H1 (cell line): ENCODE results near the gene BABAM2. TPM values are rescaled to one million over a fixed set of nuclear protein-coding genes. Genes with fewer than 3 reads are reported as not detected.

ENCODE experiments used
- HDAC6 ChIP-seq: IDR thresholded peaks from one replicate; pipeline ENCODE4 v1.7.1; 2012; ENCODE audit warnings: low read depth, mild to moderate bottlenecking, inconsistent platforms, low read length, moderate library complexity
- JUND ChIP-seq: IDR thresholded peaks from 2 replicates; pipeline ENCODE4 v1.6.1; 2011; ENCODE audit warnings: mild to moderate bottlenecking, improper control_type of control experiment, low read length
- MAFK ChIP-seq: IDR thresholded peaks from 2 replicates; pipeline ENCODE4 v1.6.1; 2012; ENCODE audit warnings: low read depth, mild to moderate bottlenecking, improper control_type of control experiment, low read length
- SIN3A ChIP-seq, 2 experiments: IDR thresholded peaks in 1 of 2; conservative IDR thresholded peaks in 1 of 2; 2 replicates each; pipeline ENCODE4 v1.6.1; 2011 to 2012; ENCODE audit warnings: low read length in 2 of 2, improper control_type of control experiment in 1 of 2, low read depth in 1 of 2, mild to moderate bottlenecking in 1 of 2
- polyA plus RNA-seq, 7 experiments: library from polyadenylated mRNA; depleted of rRNA in 3 of 7; stranded (reverse) in 5 of 7; unstranded in 2 of 7; fragments of >200 nt in 5 of 7; fragments of 200-250 nt in 2 of 7; gene quantifications; 1 replicate in 5 of 7; 2 replicates in 1 of 7; 4 replicates in 1 of 7; pipeline versions ENCODE4 v1.2.1 to v1.2.3, GENCODE V29; 2011 to 2013; ENCODE audit warnings: missing spikeins in 2 of 7, mixed read lengths in 2 of 7
- total RNA-seq: library from RNA; stranded (reverse); fragmentation: NEBNext Ultra II Directional; extraction: Animal tissue kit (Norgen Biotek cat#: 25700); gene quantifications from 2 replicates; pipeline ENCODE4 v1.2.1, GENCODE V29; 2021

BABAM2 gene
- total and polyA plus RNA-seq, 2 of the 8 experiments (the other 6 are each of a cell fraction or from before 2014, with no cell fraction given) = 15.8 to 20.9 TPM

DNA sequence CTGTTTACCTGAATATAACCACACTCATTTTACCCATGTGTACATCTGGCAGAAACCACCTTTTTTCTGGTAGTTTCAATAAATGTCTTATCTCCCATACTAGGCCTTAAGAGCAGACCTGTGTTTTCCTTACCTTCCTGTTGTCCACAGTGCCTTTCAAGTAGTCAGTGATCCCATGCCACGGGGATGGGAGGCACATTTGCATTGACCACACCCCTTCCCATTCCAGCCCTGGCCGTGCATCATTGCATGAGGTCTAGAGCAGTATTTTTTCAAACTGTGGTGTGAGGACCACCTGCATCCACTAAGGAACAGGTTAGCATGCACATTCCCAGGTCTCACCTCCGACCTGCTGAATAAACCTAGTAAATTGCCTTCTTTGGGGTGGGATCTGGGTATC, 337.0 kb downstream of the BABAM2 start (continued):
- TF ChIP-seq SIN3A (conservative IDR thresholded peaks at IDR 0.05 in 1 of 2, IDR thresholded peaks at IDR 0.05 in 1 of 2; ENCODE audit: low read depth in 1 of 2, low read length in 2 of 2) (no peak), JUND (no peak), MAFK (no peak), HDAC6 (no peak)
